A549 (cell line): ENCODE measurements around the gene PAPSS2.
"Not testable (repeated sequence)": the region's sequence is repeated elsewhere in the genome, so short reads cannot be mapped to it uniquely, and the experiment has no call there.

Experiments used
- CBX8 ChIP-seq: fragments of 200-600 bp; sonication (generic); IDR thresholded peaks from 2 replicates; pipeline ENCODE4 v1.6.1; 2016
- CEBPB ChIP-seq, 2 experiments: fragments of >200 bp in 1 of 2; sonication (Bioruptor Twin) in 1 of 2; formaldehyde crosslinking in 1 of 2; IDR thresholded peaks; 2 replicates each; pipeline ENCODE4 v1.6.1; 2012 to 2016
- CTCF ChIP-seq: fragments of >200 bp; sonication (Bioruptor Twin); formaldehyde crosslinking; IDR thresholded peaks from 3 replicates; pipeline ENCODE4 v1.5.1; 2016
- EP300 ChIP-seq, 2 experiments: fragments of >200 bp; sonication (Bioruptor Twin); formaldehyde crosslinking; IDR thresholded peaks; 2 replicates in 1 of 2; 3 replicates in 1 of 2; pipeline ENCODE4 v1.6.1; 2016 to 2017
- ESRRA ChIP-seq: fragments of 150-350 bp; IDR thresholded peaks from 2 replicates; pipeline ENCODE4 v1.6.1; 2014; ENCODE audit warnings: mild to moderate bottlenecking, low read length, borderline replicate concordance
- KDM1A ChIP-seq: fragments of 200-600 bp; sonication (generic); IDR thresholded peaks from 2 replicates; pipeline ENCODE4 v1.6.1; 2016; ENCODE audit warnings: low read depth, mild to moderate bottlenecking
- NR3C1 ChIP-seq: fragments of >200 bp; sonication (Bioruptor Twin); formaldehyde crosslinking; IDR thresholded peaks from 3 replicates; pipeline ENCODE4 v1.6.1; 2017
- RCOR1 ChIP-seq: fragments of 150-350 bp; IDR thresholded peaks from 2 replicates; pipeline ENCODE4 v1.6.1; 2014; ENCODE audit warnings: antibody characterized with exemption, low read length, low read depth
- REST ChIP-seq: fragments of 200-600 bp; sonication (generic); IDR thresholded peaks from 2 replicates; pipeline ENCODE4 v1.6.1; 2016; ENCODE audit warnings: antibody characterized with exemption, mild to moderate bottlenecking, moderate library complexity
- RFX5 ChIP-seq: fragments of 450-650 bp; IDR thresholded peaks from 2 replicates; pipeline ENCODE4 v1.7.1; 2014; ENCODE audit warnings: antibody characterized with exemption, mild to moderate bottlenecking, moderate library complexity

GRCh38 chr10:87621440-87621839 is 38.2 kb upstream of the PAPSS2 start:
- TF ChIP-seq CTCF; CBX8; RCOR1; ESRRA; KDM1A; NR3C1; RFX5; REST; CEBPB (IDR thresholded peaks at IDR 0.05); EP300 (IDR thresholded peaks at IDR 0.05): not testable (repeated sequence)
